Inflammatory macrophage treated with lipopolysaccharide for 1 hour (primary cell): ENCODE data around the gene PIGBOS1.
A peak's percentile ranks its signal among the peaks of the same experiment; 100 is the strongest.
"Not testable (repeated sequence)": the region's sequence is repeated elsewhere in the genome, so short reads cannot be mapped to it uniquely, and the experiment has no call there.

Experiments used
- DNase-seq, 2 donors: peaks; one replicate each; pipeline ENCODE4 v3.0.0-alpha.2; 2020 to 2022

PIGBOS1 gene, protein sequence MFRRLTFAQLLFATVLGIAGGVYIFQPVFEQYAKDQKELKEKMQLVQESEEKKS

DNA sequence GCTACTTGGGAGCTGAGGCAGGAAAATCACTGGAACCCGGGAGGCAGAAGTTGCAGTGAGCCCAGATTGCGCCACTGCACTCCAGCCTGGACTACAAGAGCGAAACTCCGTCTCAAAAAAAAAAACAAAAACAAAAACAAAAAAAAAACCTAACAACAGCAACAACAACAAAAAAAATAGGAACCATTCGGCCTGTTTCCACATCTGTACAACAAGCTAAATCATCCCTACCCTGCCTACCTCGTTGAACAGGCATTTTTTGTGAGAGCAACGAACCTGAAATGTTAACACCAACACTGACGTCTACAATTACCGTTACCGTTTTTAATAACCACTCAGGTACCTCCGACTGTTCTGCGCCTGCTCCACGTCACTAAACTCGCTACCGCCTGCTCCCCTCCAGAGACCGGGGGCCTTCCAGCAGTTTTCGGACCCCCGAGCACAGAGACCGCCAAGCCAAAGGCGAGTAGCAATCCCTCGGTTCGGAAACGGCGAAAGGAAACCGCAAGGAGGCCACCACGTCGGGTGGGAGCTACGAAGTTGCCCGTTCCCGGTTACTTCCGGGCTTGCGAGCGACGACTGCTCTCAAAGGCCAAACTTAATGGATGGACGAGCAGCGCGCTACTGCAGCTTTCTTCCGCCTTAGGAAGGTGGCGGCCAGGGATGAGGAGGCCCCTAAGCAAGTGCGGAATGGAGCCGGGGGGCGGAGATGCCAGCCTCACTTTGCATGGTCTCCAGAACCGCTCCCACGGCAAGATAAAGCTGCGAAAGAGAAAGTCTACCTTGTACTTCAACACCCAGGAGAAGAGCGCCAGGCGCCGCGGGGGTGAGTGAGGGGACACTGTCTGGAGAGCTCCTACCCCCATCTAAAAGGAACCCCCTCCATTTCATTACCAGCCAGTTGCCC lies at the start of gene PIGBOS1, which contains the start of gene PIGB:
PIGBOS1 (minus strand) TSS at position 536 of the 907 bp plus-strand sequence. CDS start 1,331 bp downstream, outside the sequence.
PIGB (plus strand) TSS at position 635 of the 907 bp plus-strand sequence; CDS start at position 664, 29 bp downstream.
- peak; percentile 82 to 86 for DNase-seq

DNA sequence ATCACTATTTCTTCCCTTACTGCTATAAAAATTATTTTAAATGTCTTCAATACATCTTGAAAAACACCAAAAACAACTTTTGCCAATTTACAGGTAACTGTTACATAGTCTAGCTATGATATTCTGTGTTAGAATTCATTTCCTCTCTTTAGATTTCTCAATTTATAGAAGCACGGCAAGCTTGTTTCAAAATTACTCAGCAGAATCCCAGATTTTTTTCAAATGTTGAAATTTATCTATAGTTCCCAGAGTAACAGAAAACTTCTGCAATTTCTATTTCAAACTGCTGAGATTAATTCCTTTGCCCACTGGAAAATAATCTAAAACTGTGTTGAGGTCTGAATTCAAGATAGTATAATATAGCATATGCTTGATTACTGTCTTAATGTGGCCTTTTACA lies 48.1 kb upstream of the PIGBOS1 start:
- peak; percentile 29 to 43 for DNase-seq

DNA sequence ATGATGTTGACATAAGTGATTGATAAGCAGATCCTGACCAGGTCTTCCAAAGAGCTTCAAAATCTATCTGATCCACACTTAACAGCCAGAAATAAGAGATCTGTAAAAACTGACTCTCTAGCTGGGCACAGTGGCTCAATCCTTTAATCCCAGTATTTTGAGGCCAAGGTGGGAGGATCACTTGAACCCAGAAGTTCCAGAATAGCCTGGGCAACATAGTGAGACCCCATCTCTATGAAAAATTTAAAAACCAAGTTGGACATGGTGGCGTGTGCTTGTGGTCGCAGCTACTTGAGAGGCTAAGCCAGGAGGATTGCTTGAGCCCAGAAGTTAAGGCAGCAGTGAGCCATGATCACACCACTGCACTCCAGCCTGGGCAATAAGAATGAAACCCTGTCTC lies 43.7 kb upstream of the PIGBOS1 start:
- no peak for DNase-seq

DNA sequence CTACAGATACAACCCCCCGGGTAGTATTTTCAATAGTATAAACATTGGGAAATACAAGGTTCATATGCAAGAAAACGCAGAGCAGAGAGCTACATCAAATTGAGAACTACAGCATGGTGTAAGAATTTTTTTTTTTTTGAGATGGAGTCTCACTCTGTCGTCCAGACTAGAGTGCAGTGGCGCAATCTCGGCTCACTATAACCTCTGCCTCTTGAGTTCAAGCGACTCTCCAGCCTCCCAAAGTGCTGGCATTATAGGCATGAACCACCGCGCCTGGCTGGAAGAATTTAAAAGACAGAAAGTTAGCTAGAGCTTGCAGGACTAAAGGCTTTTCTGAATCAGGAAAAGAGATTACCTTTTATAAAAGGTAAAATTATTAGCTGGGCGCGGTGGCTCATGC lies 42.1 kb upstream of the PIGBOS1 start:
- DNase-seq, result no peak

DNA sequence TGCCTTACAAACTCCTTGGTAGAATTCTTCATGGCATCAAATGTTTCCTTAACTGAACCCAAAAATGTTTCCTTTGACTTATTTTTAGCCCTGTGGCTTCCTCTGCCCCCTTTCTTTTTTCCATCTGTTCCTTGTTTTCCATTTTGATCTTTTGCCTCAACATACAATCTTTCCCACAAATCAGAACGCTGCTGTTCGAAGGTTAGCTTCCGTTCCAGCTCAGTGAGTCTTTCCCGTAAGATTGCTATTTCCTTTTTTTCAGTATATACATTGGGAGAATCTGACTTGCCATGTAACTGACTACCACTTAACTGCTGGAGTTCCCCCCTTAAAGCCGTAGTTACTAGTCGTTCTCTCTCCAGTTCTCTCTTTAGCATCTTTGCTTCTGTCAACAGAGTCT lies 41.3 kb upstream of the PIGBOS1 start:
- DNase-seq, result no peak

DNA sequence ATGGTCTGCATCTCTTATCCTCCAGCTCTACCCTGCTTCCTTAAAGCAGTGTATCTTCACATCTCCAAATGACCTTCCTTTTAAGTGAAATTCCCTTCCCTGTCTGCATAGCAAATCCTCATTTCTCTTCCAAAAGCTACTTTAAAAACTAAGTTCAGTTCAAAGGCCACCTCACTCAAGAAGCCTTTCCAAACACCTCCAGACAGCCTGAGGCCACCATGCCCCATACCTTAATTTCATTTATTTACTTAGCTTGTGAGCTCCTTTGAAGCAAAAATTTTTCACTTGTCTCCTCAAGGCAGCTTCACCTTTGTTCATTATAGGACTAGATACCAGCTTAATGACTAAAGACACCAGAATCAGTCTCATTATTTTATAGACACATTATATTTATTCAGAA lies 39.5 kb upstream of the PIGBOS1 start:
- no peak for DNase-seq

DNA sequence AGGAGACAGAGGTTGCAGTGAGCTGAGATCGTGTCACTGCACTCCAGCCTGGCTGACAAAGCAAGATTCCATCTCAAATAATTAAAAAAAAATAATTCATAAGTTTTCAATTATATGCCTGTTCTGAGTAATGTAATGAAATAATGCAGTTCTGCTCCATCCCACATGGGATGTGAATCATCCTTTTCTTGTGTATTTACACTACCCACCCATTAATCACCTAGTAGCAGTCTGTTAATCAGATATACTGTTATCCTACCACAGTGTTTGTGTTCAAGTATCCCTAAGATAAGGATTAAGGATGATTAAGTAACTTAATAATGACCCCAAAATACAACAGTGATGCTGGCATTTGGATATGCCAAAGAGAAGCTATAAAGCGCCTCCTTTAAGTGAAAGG lies 38.9 kb upstream of the PIGBOS1 start:
- DNase-seq, result no peak

DNA sequence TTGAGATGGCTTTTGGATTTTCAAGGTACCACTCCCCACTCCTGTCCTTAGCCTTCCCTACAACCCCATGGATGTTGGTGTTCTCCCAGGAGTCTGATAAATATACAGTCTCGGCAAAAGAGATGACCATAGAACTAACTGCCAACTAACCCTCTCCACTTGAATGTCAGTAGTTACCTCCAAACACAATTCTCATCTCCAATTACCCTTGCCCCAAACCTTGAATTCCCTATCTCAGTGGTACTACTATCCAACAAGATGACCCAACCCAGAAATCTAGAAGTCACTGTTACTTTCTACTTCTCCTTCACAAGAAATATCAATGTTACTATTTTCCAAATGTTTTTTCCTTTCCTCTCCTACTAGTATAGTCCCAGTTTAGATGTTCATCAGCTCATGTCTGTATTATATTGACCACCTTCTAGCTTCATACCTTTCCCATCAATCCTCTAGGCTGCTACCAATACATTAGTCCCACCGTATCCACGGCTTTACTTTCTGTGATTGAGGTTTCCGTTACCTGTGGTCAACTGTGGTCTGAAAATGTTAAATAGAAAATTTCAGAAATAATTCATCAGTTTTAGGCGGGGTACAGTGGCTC lies 38.2 kb upstream of the PIGBOS1 start:
- no peak for DNase-seq

DNA sequence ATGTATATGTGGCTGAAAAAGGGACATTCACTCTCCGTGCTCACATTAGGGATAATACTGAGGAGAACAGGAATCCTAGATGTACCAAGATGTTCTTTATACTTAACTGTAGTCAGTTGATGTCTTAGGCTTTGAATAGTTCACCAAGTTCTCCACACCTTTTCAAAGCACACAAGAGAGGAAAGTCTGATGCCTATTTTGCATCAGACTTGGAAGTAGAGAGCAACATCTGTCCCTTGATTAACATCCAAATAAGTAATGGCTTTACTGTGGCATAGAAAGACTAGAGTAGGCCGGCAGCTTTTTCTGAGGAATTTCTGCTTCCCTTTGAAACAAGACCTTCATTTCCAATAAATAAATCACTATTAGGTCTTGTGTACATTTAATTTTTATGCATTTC lies 34.1 kb upstream of the PIGBOS1 start:
- no peak for DNase-seq

DNA sequence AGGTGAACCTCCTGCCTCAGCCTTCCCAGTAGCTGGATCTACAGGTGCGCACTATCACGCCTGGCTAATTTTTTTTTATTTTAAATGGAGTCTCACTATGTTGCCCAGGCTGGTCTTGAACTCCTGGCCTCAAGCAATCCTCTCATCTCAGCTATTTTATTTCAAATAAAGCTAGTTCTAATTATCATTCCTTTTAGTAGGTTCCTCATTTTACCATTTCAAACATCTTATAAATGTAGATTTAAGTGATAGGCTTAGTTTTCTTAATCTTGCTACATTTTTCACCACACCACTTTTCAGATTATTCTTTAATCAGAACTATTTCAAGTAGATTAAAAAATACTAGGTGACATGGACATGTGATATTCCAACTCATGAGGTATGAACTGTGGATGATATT lies 30.4 kb upstream of the PIGBOS1 start:
- no peak for DNase-seq

DNA sequence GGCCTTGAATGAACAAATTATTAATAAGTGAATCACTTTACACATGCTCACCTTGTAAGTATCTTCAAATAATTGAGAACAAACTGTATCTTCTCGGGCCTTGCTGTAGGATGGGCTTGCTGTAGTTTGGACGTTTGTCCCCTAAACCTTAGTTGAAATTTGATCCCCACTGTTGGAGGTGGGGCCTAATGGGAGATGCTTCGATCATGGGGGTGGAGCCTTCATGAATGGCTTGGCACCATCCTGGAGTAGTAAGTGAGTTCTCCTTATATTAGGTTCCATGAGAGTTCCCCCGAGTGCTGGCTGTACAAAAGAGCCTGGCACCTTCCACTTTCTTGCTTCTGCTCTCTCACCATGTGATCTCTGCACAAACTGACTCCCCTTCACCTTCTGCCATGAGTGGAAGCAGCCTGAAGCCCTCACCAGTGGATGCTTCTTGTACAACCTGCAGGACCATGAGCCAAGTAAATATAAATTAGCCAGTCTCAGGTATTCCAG lies 29.4 kb upstream of the PIGBOS1 start:
- no peak for DNase-seq

DNA sequence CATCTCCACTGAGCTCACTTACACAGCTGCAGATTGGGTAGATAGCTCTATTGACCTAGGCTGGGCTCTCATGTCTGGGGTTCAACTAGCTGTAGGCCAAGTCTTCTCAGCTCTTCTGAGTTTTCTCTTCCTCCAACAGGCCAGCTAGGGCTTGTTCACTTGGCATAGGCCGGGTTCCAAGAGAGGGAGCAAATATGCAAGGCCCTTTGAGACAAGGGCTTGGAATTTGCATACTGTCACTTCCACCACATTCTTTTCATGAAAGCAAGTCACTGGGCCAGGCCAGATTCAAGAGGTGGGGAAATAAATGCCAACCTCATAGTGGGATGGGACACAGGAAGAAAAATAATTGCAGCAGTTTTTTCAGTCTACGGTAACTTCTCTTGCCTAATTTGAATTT lies 25.3 kb upstream of the PIGBOS1 start:
- no peak for DNase-seq

DNA sequence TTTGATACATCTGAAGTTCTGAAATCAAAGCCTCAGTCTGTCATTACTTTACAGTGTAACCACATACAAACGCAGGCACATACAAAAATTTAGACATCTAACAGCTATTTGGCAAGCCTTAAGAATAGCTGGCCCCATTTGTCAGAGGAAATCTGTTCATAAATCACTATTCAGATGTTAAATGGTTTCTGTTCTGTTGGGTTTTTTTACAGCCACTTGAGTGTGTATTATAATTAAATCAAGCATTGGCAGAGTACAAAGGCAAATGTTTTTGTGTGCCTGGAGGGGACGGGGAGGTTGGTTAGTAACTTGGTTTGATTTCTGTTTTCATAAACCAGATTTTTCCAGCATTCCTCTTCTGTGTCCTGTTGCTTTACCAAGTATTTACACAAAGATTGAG lies 24.2 kb upstream of the PIGBOS1 start:
- no peak for DNase-seq

DNA sequence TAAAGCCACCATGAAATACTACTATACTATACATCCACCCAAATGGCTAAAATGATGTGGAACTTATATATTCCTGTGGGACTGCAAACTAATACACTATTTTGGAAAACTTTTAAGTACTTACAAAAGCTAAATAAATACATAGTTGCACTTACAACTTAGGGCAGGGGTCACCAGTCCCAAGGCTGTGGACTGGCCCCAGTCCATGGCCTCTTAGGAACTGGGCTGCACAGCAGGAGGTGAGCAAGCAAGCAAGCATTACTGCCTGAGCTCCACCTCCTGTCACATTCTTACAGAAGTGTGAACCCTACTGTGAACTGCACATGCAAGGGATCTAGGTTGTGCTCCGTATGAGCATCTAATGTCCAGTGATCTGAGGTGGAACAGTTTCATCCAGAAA lies 18.2 kb upstream of the PIGBOS1 start:
- no peak for DNase-seq

DNA sequence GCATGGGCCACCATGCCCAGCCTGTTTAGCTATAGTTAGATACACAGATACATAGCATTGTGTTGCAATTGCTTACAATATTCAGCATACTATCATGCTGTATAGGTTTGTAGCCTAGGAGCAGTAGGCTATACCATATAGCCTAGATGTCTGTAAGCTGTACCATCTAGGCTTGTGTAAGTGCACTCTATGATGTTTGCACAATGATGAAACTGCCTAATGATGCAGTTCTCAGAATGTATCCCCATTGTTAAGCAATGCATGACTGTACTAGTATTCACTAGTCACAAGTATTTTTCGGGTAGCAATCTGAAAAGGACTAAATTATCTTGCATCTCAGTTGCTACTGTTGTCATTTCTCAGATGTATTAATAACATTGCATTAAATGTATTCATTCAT lies 16.1 kb upstream of the PIGBOS1 start:
- peak; percentile 35 to 45 for DNase-seq

DNA sequence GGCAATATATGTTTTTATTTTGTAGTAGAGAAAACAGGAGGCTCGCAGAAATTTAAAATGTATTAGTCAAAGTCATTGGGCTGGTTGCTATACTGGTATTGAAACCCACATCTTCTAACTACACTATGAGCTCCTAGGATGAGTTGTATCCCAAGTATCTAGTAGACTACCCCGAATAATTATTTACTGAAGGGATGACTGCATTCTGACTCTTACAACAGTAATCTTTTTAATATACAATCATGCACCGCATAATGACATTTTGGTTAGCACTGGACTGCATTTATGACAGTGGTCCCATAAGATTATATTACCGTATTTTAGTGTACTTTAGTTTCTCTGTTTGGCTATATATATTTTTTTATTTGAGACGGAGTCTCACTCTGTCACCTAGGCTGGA lies 15.4 kb upstream of the PIGBOS1 start:
- no peak for DNase-seq

DNA sequence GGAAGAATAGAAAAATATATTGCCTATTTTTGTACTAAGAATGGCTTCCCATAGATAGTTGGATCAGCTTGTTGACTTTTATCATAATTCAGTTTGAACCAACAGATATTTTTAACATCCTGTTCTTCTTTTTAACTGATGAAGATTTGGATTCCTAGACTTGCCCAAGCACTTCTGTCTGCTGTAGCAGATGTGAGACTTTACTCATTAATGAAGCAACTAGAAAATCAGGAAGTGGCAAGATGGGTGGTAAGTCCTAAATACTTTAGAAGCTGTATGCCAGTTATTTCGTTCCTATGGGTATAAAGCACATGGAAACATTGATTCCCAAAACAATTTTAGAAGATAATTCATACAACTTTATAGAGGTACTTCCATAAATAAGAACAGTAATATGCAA lies 8.5 kb upstream of the PIGBOS1 start:
- DNase-seq, result peak; percentile 30 to 61

DNA sequence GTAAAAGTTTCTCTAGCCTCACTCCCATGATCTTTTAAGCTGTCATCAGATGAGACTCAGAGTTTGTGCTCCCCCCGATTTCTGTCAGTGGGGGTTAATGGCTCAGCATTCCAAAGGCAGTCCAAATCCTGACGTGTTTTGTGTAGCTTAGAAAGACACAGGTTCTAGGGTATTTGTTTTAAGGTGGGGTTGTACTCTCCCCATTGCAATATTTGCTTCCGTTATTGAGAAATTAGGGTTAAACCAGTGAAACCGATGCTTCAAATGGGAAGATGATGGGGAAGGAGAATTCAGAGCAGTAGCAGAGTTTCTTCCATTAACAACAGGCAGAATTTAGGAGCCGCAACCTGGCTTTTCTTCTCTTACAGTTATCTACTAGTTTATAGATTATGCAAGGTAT lies 3.5 kb upstream of the PIGBOS1 start:
- peak; percentile 8 to 41 for DNase-seq

DNA sequence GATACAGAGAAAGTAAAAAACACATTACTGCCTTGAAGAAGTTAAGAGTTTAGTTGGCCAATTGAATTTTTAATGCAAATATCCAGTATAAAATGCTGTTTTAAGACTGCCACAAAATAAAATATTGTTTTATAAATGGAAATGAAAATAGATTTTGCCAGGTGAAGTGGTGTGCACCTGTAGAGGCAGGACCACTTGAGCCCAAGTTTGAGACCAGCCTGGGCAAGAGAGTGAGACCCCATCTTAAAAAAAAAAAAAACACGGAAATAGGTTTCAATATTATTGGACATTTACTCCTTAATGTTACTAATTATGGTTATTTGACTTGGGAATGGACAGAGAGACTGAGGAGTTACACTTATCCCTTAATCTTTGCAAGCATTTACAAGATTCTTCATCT lies 2.0 kb upstream of the PIGBOS1 start:
- no peak for DNase-seq

DNA sequence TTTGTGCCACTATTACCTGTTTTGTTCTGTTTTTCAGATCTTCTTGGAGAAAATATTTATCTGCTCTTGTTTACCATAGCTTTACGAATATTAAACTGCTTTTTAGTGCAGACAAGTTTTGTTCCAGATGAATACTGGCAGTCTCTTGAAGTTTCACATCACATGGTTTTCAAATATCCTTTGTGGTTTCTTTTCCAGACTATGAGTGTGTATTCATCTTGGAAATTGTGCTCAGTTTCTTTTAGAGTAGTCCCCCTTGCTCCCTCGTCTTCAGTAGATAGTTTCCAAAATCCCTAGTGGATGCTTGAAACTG lies 1.3 kb upstream of the PIGBOS1 start:
- no peak for DNase-seq

DNA sequence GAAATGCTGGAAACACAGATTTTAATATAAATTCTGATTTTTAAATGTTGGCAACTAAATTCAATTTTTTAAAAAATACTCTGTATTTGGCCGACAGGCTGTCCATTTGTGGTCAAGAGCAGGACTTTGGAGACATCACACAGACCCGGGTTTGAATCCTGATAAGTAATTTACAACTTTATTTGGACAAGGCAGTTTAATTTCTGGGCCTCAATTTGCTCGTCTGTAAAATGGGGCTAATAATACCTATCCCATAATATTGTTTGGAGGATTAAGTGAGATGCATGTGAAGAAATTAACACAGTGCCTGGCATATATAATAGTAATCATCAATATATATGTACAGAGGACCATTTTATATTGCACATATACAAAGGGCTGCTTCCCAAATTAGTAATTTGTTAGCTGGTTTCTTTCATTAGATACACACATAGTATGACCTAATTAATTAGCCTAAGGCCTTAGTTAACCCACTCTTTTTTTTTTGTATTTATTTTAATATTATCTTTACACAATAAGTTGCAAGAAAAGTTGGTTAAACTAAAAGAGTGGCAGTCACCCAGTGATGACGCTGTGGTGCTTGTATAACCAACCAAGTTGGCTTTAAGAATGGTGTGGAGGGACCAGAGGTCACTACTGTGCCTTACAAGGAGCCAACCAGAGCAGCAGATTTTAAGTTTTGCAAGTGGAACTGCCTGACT lies 764 bp upstream of the PIGBOS1 start:
- peak; percentile 32 to 37 for DNase-seq

DNA sequence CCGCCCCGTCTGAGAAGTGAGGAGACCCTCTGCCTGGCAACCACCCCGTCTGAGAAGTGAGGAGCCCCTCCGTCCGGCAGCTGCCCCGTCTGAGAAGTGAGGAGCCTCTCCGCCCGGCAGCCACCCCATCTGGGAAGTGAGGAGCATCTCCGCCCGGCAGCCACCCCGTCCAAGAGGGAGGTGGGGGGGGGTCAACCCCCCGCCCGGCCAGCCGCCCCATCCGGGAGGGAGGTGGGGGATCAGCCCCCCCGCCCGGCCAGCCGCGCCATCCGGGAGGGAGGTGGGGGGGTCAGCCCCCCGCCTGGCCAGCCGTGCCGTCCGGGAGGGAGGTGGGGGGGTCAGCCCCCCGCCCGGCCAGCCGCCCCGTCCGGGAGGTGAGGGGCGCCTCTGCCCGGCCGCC lies 16.1 kb downstream of the PIGBOS1 start:
- not testable (repeated sequence) for DNase-seq

DNA sequence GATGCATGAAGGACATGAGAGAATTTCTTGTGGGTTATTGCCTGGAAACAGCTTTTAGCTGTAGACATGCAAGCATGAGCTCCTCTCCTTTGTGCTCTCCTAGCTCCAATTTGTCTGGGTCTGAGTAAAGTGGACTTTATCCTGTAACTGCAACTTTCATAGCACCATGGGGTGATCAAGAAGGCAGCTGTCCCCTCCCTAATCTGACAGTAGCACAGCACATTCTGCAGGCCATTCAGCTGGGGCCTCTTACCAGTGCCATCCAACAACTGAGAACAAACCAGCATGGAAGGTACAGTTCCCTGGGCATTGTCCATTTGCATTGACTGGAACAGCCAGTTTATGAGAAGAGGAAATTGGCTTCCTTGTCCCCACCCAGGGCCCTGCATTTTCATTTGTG lies 21.6 kb downstream of the PIGBOS1 start:
- no peak for DNase-seq
